Kidney capillary endothelial cell (primary cell): ENCODE results near the gene MYPOP.

Source experiments
- DNase-seq: peaks from one replicate; pipeline ENCODE4 v3.0.0-alpha.2; 2018; ENCODE audit warnings: low spot score

MYPOP gene

DNA sequence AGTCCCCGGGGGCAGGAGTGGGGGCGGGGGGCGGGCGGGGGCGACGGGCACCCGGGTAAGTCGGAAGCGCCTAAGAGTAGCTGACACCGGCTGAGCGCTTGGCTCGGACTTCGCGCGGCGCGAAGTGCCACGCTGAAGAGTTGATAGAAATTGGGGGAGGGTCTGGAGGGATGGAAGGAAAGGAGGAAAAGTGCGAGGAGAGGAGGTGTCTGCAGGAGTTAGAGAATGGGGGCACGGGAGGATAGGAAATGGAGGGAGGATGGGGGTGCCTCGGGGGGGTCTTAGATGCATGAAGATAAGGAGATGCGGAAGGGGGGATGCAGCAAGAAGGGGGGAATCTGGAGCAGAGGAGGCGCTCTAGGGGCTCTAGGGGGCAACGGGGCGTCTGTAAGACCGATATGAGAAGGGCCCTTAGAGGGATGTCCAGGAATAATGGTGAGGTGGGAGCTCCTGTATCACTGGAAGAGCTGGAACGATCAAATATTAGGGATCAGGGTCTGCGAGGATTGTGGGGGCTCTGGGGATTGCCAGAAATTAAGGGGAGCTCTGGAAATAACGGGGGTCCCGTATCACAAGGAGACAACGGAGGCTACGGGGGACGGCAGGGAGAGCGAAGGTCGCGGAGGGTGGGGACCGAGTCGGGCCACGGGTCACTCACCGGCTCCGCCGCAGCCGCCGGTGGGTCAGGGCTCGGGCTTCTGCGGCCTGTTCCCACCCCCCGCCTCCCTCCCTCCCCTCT lies at the start of gene MYPOP:
Gene MYPOP, minus strand, starts transcription at position 702 of the 739 bp plus-strand sequence. CDS start 840 bp downstream, outside the sequence.
- peak; percentile 21 for DNase-seq

- DNase-seq = no peak
These were observed 45.5 kb upstream of the MYPOP start for GRCh38 chr19:45947926-45948325.

DNA sequence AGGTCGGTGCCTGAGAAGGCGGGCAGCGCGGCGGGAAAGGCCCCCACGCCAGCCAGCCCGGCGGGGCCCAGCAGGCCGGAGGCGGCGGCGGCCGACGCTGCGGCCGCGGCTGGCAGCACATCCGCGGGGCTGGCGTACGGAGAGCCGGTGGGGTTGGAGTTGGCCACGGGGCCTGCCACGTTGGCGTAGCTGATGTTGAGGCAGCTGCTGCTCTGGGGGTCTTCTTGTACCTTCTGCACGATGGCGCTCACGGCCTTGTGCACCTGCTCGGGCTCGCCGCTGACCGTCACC lies 38.0 kb upstream of the MYPOP start:
- DNase-seq = no peak

GRCh38 chr19:45939792-45940514 lies 37.5 kb upstream of the MYPOP start:
- no peak for DNase-seq

- peak; percentile 59 for DNase-seq
These were observed 36.4 kb upstream of the MYPOP start for GRCh38 chr19:45938733-45939319.

GRCh38 chr19:45935267-45935666 lies 32.9 kb upstream of the MYPOP start:
- no peak for DNase-seq

- DNase-seq = no peak
These were observed 32.3 kb upstream of the MYPOP start for GRCh38 chr19:45934551-45935230.

DNA sequence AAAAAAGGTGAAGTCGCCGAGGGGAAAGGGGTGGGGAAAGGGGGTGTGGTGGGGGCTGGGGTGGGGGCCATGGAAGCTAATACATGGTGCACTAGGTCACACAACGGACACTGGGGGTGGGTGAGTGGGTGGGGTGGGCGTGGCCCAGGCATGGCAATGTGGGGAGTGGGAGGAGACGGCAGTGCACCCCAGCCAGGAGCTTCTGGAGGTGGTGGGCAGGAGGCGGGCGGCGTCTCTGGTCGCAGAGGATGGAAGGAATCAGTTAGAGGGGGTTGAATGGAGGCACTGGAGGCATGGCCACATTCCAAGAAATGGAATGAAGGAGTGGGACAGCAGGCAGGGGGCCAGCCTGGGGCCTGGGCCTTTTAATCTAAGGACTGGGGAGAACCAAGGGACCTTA lies 31.3 kb upstream of the MYPOP start:
- no peak for DNase-seq

GRCh38 chr19:45931055-45931454 lies 28.6 kb upstream of the MYPOP start:
- DNase-seq = no peak

GRCh38 chr19:45929247-45929646 lies 26.8 kb upstream of the MYPOP start:
- DNase-seq = no peak

- DNase-seq = peak; percentile 90
These were observed 25.3 kb upstream of the MYPOP start for GRCh38 chr19:45927565-45928261.

GRCh38 chr19:45924891-45925447 lies 22.6 kb upstream of the MYPOP start:
- no peak for DNase-seq

DNA sequence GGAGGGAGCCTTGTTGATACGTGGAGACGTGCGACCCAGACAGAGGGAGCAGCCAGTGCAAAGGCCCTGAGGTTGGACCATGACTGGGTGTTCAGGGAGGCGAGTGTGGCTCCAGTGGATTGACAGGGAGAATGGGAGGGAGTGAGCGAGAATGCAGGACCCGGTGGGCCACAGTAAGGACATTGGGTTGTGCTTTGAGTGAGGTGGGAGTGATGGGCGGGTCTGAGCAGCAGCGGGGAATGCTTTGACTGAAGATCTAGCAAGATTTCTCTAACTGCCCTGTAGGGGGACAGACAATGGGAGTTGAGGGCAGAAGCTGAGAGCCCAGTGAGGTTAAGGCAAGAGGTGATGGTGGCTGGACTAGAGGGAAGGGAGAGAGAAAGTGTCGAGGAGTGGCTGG lies 19.9 kb upstream of the MYPOP start:
- no peak for DNase-seq

DNA sequence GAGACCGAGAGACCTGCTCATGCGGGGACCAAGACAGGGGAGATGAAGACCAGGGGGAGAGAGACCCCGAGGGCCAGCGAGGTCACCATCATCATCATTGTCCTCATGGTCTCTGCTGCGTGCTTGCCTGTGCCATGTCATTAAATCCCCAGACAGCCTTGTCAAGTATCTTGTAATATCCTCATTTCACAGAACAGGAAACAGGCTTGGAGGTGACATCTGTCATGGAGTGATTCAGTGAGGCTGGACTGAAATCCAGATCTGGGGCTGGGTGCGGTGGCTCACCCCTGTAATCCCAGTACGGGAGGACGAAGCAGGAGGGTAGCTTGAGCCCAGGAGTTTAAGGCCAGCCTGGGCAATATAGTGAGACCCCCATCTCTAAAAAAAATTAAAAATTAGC lies 18.0 kb upstream of the MYPOP start:
- no peak for DNase-seq

- no peak for DNase-seq
These were observed 17.3 kb upstream of the MYPOP start for GRCh38 chr19:45919678-45920077.

DNA sequence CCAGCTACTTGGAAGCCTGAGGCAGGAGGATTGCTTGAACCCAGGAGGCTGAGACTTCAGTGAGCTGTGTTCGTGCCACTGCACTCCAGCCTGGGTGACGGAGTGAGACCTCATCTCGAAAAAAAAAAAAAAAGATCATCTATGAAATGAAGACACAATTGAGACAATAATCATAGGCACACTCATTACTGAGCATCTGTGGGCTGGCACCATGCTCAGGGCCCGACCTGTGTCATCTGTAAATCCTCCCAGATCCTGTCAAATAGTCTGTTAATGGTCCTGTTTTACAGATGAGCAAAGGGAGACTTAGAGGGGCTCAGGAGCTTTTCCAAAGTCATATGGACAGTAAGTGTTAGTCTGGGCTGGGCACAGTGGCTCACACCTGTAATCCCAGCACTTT lies 16.3 kb upstream of the MYPOP start:
- no peak for DNase-seq

- DNase-seq = no peak
These were observed 15.1 kb upstream of the MYPOP start for GRCh38 chr19:45917421-45918091.

GRCh38 chr19:45913874-45914830 lies 11.7 kb upstream of the MYPOP start, which contains the start of gene NANOS2:
Gene NANOS2 (minus strand): TSS chr19:45914778. CDS start chr19:45914693, 85 bp downstream.
- DNase-seq = no peak

- DNase-seq = no peak
These were observed 8.9 kb upstream of the MYPOP start for GRCh38 chr19:45911291-45911690.

DNA sequence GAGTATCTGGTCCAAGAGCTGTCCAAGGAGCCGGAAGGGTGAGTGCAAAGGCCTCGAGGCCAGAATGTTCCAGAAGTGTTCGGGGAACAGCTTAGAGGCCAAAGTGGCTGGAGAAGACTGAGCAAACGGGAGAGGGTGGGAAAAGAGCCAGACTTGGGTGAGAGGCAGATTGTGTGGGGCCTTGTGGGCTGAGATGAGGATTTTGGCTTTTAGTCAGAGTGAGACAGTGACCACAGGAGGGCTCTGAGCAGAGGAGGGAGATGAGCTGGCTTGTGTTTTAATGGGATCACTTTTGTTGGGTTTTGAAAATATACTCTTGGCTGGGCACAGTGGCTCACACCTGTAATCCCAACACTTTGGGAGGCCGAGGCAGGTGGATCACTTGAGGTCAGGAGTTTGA lies 6.5 kb upstream of the MYPOP start:
- no peak for DNase-seq
